ENCODE data around the gene EPS8.

The EPS8 gene

GRCh38 chr12:15638231-15638630 is 151.0 kb downstream of the EPS8 start:
- no peak for TF ChIP-seq CTCF (IDR thresholded peaks at IDR 0.05; ENCODE audit: extremely low read depth, missing control alignments)
- DNase-seq (ENCODE audit: low spot score): no peak

DNA sequence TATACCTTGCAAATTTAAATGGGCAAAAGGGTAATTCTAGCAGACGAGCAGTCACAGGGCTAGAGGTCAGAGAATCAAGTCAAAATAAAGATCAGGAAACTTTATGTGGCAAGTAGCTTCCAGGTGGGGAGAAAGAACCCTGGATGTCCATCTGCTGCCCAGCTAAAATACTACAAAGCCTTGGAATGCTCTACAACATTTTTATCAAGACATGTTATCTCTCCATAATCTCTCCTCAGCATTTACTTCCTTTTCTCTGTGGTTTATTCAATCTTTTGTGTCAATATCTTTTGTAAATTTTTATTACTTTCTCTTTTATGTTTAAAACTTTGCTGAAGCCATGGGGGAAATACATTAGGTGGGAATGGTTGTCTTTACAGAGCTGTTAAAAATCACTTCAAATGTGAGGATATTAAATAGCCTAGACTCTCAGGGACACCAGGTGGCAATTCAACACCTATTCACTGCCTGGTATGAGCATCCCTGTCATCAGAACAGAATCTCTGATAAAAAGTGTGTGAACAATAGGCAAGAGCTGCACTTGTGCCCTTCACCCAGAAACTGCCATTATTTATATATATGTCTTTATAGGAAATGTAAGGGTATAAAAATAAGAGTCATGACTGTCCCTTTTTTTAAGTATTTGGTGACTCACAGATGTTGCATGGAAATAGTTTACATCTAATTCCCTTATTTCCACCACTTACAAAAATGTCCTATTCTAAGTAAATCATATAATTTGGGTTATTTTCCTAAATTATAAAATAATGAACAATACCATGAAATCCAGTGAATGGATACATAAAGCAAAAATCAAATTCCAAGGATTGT is 152.9 kb downstream of the EPS8 start:
- no peak for DNase-seq (ENCODE audit: low spot score)
- TF ChIP-seq CTCF (IDR thresholded peaks at IDR 0.05; ENCODE audit: extremely low read depth, missing control alignments): no peak

- no peak for DNase-seq (ENCODE audit: low spot score)
- no peak for TF ChIP-seq CTCF (IDR thresholded peaks at IDR 0.05; ENCODE audit: extremely low read depth, missing control alignments)
These were observed 155.0 kb downstream of the EPS8 start for GRCh38 chr12:15634010-15634683.

DNA sequence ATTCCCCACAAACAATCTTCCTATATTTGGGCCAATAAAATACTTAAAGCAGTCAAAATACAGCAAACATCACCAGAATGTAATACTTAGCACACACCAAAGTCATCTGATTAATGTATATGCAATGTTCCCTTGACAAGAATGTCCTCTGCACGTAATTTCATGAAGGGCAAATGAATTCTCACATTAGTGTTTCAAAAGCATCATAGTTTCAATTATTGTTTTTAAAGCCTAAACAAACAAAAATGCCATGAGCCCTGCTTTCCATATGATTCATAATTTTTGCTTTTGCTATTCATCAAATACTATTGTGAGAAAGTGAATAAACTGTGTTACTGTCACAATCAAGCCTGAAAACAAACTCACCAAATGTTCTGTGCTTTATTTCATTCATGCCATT is 156.0 kb downstream of the EPS8 start:
- no peak for TF ChIP-seq CTCF (IDR thresholded peaks at IDR 0.05; ENCODE audit: extremely low read depth, missing control alignments)
- no peak for DNase-seq (ENCODE audit: low spot score)

- no peak for DNase-seq (ENCODE audit: low spot score)
These were observed 156.5 kb downstream of the EPS8 start for GRCh38 chr12:15632708-15633107.

DNA sequence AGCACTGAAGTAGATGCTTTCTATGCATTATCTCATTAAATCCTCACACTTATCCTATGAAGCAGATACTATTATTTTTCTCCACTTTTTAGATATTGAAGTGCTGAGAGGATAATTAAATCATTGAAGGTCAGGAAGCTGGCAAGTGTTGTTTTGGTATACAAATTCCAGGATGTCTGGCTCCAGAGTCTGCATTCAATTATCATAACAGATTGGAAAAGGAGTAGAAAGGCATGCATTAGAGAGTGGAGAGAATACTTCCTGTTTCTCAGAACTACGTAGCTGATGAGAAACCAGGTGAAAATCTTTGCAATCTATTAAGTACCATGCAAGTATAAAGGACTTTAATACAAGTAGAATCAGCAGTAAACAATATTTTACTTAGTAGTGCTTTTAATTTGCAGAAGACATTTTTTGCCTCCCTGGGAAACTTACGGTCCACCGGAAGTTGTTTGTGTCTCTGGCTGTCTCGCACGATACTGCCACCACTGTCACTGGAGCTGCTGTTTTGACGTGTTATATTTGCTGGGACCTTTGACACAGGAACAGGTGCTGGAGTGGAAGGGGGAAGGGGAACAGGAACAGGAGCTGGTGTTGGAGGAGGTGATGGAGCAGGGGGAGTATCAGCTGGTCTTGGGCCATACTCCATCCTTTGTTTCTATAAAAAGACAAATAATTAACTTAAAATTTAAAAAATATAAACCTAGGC is 158.0 kb downstream of the EPS8 start:
- no peak for DNase-seq (ENCODE audit: low spot score)

More at GRCh38 chr12:15632708-15633107, 156.5 kb downstream of the EPS8 start:
- no peak for TF ChIP-seq CTCF (IDR thresholded peaks at IDR 0.05; ENCODE audit: extremely low read depth, missing control alignments)

More for the DNA sequence above, 158.0 kb downstream of the EPS8 start:
- no peak for TF ChIP-seq CTCF (IDR thresholded peaks at IDR 0.05; ENCODE audit: extremely low read depth, missing control alignments)
